H1 (cell line): ENCODE data around the gene RHBDF2. TPM values are rescaled to one million over a fixed set of nuclear protein-coding genes. Genes with fewer than 3 reads are reported as not detected.
"Not testable (repeated sequence)": the region's sequence is repeated elsewhere in the genome, so short reads cannot be mapped to it uniquely, and the experiment has no call there.

Experiments
- CTCF ChIA-PET: fragments of 300-600 bp; sonication (Branson Sonifier 250); formaldehyde crosslinking; loops from one replicate; lab custom pipeline; 2021; ENCODE audit not compliant: partially characterized antibody; lab: Charles Lee
- POLR2A ChIA-PET: fragments of 300-600 bp; sonication (Branson Sonifier 250); formaldehyde crosslinking; loops from one replicate; lab custom pipeline; 2021; ENCODE audit warnings: inconsistent platforms; ENCODE audit not compliant: partially characterized antibody; lab: Charles Lee
- DNase-seq, 2 experiments: peaks; one replicate each; pipeline versions ENCODE4 v3.0.0 to v3.0.0-alpha.2; 2010 to 2022; ENCODE audit warnings: low spot score in 2 of 2, low read depth in 1 of 2, mixed read lengths in 1 of 2
- FAIRE-seq: peaks from 2 replicates; lab custom pipeline; 2011; peaks lifted over from hg19 to GRCh38; lab: Jason Lieb, UNC
- H2AFZ ChIP-seq: 2 replicates; pipeline ENCODE4 v1.8.1; 2012; ENCODE audit warnings: low read length, inconsistent platforms
- H2AK5ac ChIP-seq: 2 replicates; pipeline ENCODE4 v1.6.1; 2013; ENCODE audit warnings: low read depth, low read length
- H2BK120ac ChIP-seq: replicated peaks from 2 replicates; pipeline ENCODE3; 2013; ENCODE audit warnings: low read depth, low read length, inconsistent platforms
- H2BK12ac ChIP-seq: 2 replicates; pipeline ENCODE4 v1.6.1; 2013; ENCODE audit warnings: low read depth, low read length
- H2BK15ac ChIP-seq: 2 replicates; pipeline ENCODE4 v1.6.1; 2013; ENCODE audit warnings: low read length
- H2BK20ac ChIP-seq: 2 replicates; pipeline ENCODE4 v1.6.1; 2013; ENCODE audit warnings: low read length
- H2BK5ac ChIP-seq: 2 replicates; pipeline ENCODE4 v1.6.1; 2013; ENCODE audit warnings: low read depth, low read length
- H3K14ac ChIP-seq: 2 replicates; pipeline ENCODE4 v1.6.1; 2013; ENCODE audit warnings: inconsistent platforms; ENCODE audit not compliant: insufficient read length
- H3K18ac ChIP-seq: 2 replicates; pipeline ENCODE4 v1.6.1; 2013; ENCODE audit warnings: low read length; ENCODE audit errors: extremely low read depth
- H3K23ac ChIP-seq: 2 replicates; pipeline ENCODE4 v1.6.1; 2013; ENCODE audit warnings: inconsistent platforms; ENCODE audit not compliant: insufficient read length
- H3K23me2 ChIP-seq: 2 replicates; pipeline ENCODE4 v1.6.1; 2013; ENCODE audit warnings: low read depth, low read length
- H3K27ac ChIP-seq: 2 replicates; pipeline ENCODE4 v1.6.1; 2011; ENCODE audit warnings: low read depth, low read length, inconsistent platforms
- H3K27me3 ChIP-seq, 4 experiments: replicated peaks in 1 of 4; 1 replicate in 1 of 4; 2 replicates in 3 of 4; pipeline versions ENCODE4 v1.6.1 to v1.8.1; 2011 to 2013; ENCODE audit warnings: low read length in 3 of 4, mild to moderate bottlenecking in 3 of 4, inconsistent platforms in 2 of 4, mixed read lengths in 2 of 4, moderate library complexity in 1 of 4; ENCODE audit not compliant: control insufficient read depth in 3 of 4, insufficient read depth in 3 of 4; ENCODE audit errors: extremely low read depth in 1 of 4
- H3K36me3 ChIP-seq, 4 experiments: 2 replicates each; pipeline versions ENCODE4 v1.6.1 to v1.8.1; 2011 to 2013; ENCODE audit warnings: mild to moderate bottlenecking in 4 of 4, low read length in 3 of 4, moderate library complexity in 2 of 4, control low read depth in 1 of 4, inconsistent platforms in 1 of 4; ENCODE audit not compliant: insufficient read depth in 4 of 4, control insufficient read depth in 2 of 4
- H3K4ac ChIP-seq: replicated peaks from 2 replicates; pipeline ENCODE3; 2013; ENCODE audit warnings: low read length, low read depth, mixed read lengths, inconsistent platforms; ENCODE audit not compliant: insufficient read length
- H3K4me1 ChIP-seq, 4 experiments: replicated peaks in 1 of 4; 1 replicate in 1 of 4; 2 replicates in 3 of 4; pipeline versions ENCODE4 v1.6.1 to v1.8.1; 2011 to 2013; ENCODE audit warnings: low read length in 3 of 4, inconsistent platforms in 2 of 4, mixed read lengths in 1 of 4; ENCODE audit not compliant: insufficient read depth in 4 of 4, control insufficient read depth in 3 of 4
- H3K4me2 ChIP-seq, 2 experiments: 2 replicates each; pipeline versions ENCODE4 v1.6.1 to v1.8.1; 2011 to 2013; ENCODE audit warnings: low read depth in 2 of 2, low read length in 2 of 2, control low read depth in 1 of 2, inconsistent platforms in 1 of 2, mild to moderate bottlenecking in 1 of 2; ENCODE audit not compliant: insufficient read depth in 1 of 2
- H3K4me3 ChIP-seq, 4 experiments: fragments of 200-600, 300-600 bp in 1 of 4; sonication (generic), shearing (Covaris generic), sonication (Bioruptor Twin) in 1 of 4; 2 replicates each; pipeline versions ENCODE4 v1.5.1 to v1.8.1; 2011 to 2016; ENCODE audit warnings: low read length in 4 of 4, low read depth in 3 of 4, control low read depth in 2 of 4, inconsistent platforms in 2 of 4, mild to moderate bottlenecking in 2 of 4, mixed read lengths in 1 of 4, moderate library complexity in 1 of 4; ENCODE audit not compliant: insufficient read depth in 2 of 4; ENCODE audit errors: extremely low read depth in 1 of 4
- H3K56ac ChIP-seq: replicated peaks from 2 replicates; pipeline ENCODE3; 2013; ENCODE audit warnings: low read depth, mild to moderate bottlenecking, mixed read lengths, low read length, inconsistent platforms; ENCODE audit not compliant: insufficient read length
- H3K79me1 ChIP-seq: 2 replicates; pipeline ENCODE4 v1.6.1; 2013; ENCODE audit warnings: low read depth, low read length, control low read depth
- H3K79me2 ChIP-seq, 2 experiments: 2 replicates each; pipeline versions ENCODE4 v1.6.1 to v1.8.1; 2012 to 2013; ENCODE audit warnings: low read length in 2 of 2, mild to moderate bottlenecking in 2 of 2, inconsistent platforms in 1 of 2; ENCODE audit not compliant: insufficient read depth in 2 of 2, control insufficient read depth in 1 of 2
- H3K9ac ChIP-seq, 4 experiments: replicated peaks in 1 of 4; 1 replicate in 1 of 4; 2 replicates in 3 of 4; pipeline versions ENCODE4 v1.6.1 to v1.8.1; 2011 to 2013; ENCODE audit warnings: low read depth in 3 of 4, low read length in 3 of 4, control low read depth in 2 of 4, mild to moderate bottlenecking in 2 of 4, moderate library complexity in 2 of 4, inconsistent platforms in 1 of 4; ENCODE audit errors: extremely low read depth in 1 of 4
- H3K9me3 ChIP-seq, 2 experiments: 2 replicates each; pipeline versions ENCODE4 v1.6.1 to v1.8.1; 2012 to 2013; ENCODE audit warnings: mild to moderate bottlenecking in 2 of 2, moderate library complexity in 2 of 2, control low read depth in 1 of 2, inconsistent platforms in 1 of 2, low read depth in 1 of 2, low read length in 1 of 2, mixed read lengths in 1 of 2; ENCODE audit not compliant: insufficient read depth in 2 of 2
- H4K20me1 ChIP-seq, 2 experiments: replicated peaks in 1 of 2; 2 replicates each; pipeline versions ENCODE3 to v1.8.1; 2011 to 2013; ENCODE audit warnings: inconsistent platforms in 2 of 2, low read length in 2 of 2, mild to moderate bottlenecking in 1 of 2; ENCODE audit not compliant: insufficient read depth in 2 of 2, control insufficient read depth in 1 of 2
- H4K5ac ChIP-seq: 2 replicates; pipeline ENCODE4 v1.6.1; 2013; ENCODE audit warnings: low read length, low read depth, mixed read lengths, inconsistent platforms; ENCODE audit not compliant: insufficient read length
- H4K8ac ChIP-seq: 2 replicates; pipeline ENCODE4 v1.8.0; 2013; ENCODE audit warnings: mild to moderate bottlenecking, moderate library complexity, low read length, inconsistent platforms; ENCODE audit not compliant: insufficient read depth; ENCODE audit errors: extremely low read depth
- H4K91ac ChIP-seq: replicated peaks from 2 replicates; pipeline ENCODE3; 2013; ENCODE audit warnings: low read length, mixed read lengths, inconsistent platforms; ENCODE audit not compliant: insufficient read length
- WGBS, 2 experiments: shearing (Covaris generic) in 1 of 2; methylation state at CpG; one replicate each; pipeline versions ENCODE4 v1.1.6 to v1.1.7; 2013 to 2015; ENCODE audit warnings: low lambda C conversion rate in 2 of 2, mixed read lengths in 2 of 2, inconsistent platforms in 1 of 2, low coverage in 1 of 2, missing lambda C conversion rate in 1 of 2; ENCODE audit not compliant: insufficient replicate concordance in 2 of 2, insufficient coverage in 1 of 2, insufficient read length in 1 of 2; ENCODE audit errors: extremely low coverage in 1 of 2, missing lambda C conversion rate in 1 of 2; 5-methylcytosine and 5-hydroxymethylcytosine counted together
- polyA plus RNA-seq, 7 experiments: library from polyadenylated mRNA; depleted of rRNA in 3 of 7; stranded (reverse) in 5 of 7; unstranded in 2 of 7; fragments of >200 nt in 5 of 7; fragments of 200-250 nt in 2 of 7; gene quantifications; 1 replicate in 5 of 7; 2 replicates in 1 of 7; 4 replicates in 1 of 7; pipeline versions ENCODE4 v1.2.1 to v1.2.3, GENCODE V29; 2011 to 2013; ENCODE audit warnings: missing spikeins in 2 of 7, mixed read lengths in 2 of 7
- total RNA-seq: library from RNA; stranded (reverse); fragmentation: NEBNext Ultra II Directional; extraction: Animal tissue kit (Norgen Biotek cat#: 25700); gene quantifications from 2 replicates; pipeline ENCODE4 v1.2.1, GENCODE V29; 2021

The RHBDF2 gene
- total and polyA plus RNA-seq, 2 of the 8 experiments (the other 6 are each of a cell fraction or from before 2014, with no cell fraction given) = 21.2 to 25.9 TPM

DNA sequence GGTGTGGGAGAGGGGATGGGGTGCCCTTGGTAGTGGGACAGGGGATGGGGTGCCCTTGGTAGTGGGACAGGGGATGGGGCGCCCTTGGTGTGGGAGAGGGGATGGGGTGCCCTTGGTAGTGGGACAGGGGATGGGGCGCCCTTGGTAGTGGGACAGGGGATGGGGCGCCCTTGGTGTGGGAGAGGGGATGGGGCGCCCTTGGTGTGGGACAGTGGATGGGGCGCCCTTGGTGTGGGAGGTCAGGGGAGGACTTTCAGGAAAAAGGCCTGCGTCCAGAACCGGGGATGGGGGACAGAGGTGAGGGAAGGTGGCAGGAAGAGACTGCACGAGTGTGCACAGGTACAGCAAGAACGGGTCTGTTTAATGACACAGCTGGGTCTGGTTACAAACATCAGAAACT, 25.8 kb upstream of the RHBDF2 start:
- not testable (repeated sequence) for H2BK120ac ChIP-seq, H4K20me1 ChIP-seq, H3K27ac ChIP-seq, DNase-seq, H3K4me3 ChIP-seq, H4K5ac ChIP-seq, H3K27me3 ChIP-seq, H3K56ac ChIP-seq, H3K23ac ChIP-seq, H3K36me3 ChIP-seq, FAIRE-seq, H3K79me2 ChIP-seq, H3K9me3 ChIP-seq, H2AFZ ChIP-seq, H2AK5ac ChIP-seq, H3K23me2 ChIP-seq, H3K18ac ChIP-seq, H3K14ac ChIP-seq, H3K4ac ChIP-seq, H3K9ac ChIP-seq, H3K79me1 ChIP-seq
- Histone ChIP-seq H2BK5ac (peak overlapping the region; percentile 35; the same call in 1 of the 2 replicates), H2BK12ac (peak overlapping the region; percentile 50; the same call in 1 of the 2 replicates), H4K8ac (peak overlapping the region; percentile 1; the same call in 1 of the 2 replicates), H3K4me1 (peaks cover 0 to 34% (median 24%) of the 10 kb centered on the region in 4 experiments; a peak in 6 of 7 replicates), H4K91ac (peak overlapping the region; percentile 85), H2BK20ac (0 out of 2 replicates have a peak overlapping the region, but pooled peaks have one; percentile 32), H3K4me2 (peak overlapping the region in 1 of 2 experiments; percentile 1; a peak in 1 of 4 replicates), H2BK15ac (peak overlapping the region; percentile 19; the same call in 1 of the 2 replicates)
- no CpG with 5 or more reads among the region's 9 CpGs for WGBS, 2 experiments
- POLR2A ChIA-PET = interaction anchor here (1.0 to 5.1 kb wide), 5 partner anchors 10 to 39 kb away, joined by 4 to 30 read pairs (median 5); partner anchors contain the start of gene PRCD
- CTCF ChIA-PET = interaction anchor here (1.0 to 4.9 kb wide), 12 partner anchors 9 to 188 kb away, joined by 3 to 41 read pairs (median 6); partner anchors contain the start of gene PRCD

DNA sequence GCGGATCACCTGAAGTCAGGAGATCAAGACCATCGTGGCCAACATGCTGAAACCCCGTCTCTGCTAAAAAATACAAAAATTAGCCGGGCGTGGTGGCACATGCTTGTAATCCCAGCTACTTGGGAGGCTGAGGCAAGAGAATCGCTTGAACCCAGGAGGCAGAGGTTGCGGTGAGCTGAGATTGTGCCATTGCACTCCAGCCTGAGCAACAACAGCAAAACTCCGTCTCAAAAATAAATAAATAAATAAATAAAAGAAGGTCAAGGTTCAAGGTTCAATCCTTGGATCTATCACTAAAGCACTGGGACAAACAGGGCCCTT, 24.2 kb upstream of the RHBDF2 start:
- ChIA-PET CTCF (interaction anchor here (0.9 to 10.8 kb wide), 10 partner anchors 12 to 156 kb away, joined by 3 to 260 read pairs (median 22); partner anchors contain the start of genes CYGB, PRCD and RHBDF2), POLR2A (interaction anchor here (0.7 to 6.3 kb wide), 5 partner anchors 18 to 48 kb away, joined by 3 to 42 read pairs (median 4); no protein-coding TSS in a partner anchor)

More for the DNA sequence above, 24.2 kb upstream of the RHBDF2 start:
- not testable (repeated sequence) for H3K9ac ChIP-seq, DNase-seq, H3K4me3 ChIP-seq, H3K23ac ChIP-seq, H3K27me3 ChIP-seq, H3K23me2 ChIP-seq, H3K27ac ChIP-seq, H3K18ac ChIP-seq, H4K5ac ChIP-seq, H4K8ac ChIP-seq, H2AFZ ChIP-seq, H3K4ac ChIP-seq, H4K91ac ChIP-seq, H4K20me1 ChIP-seq, H3K14ac ChIP-seq, H2BK5ac ChIP-seq, H3K9me3 ChIP-seq, H2BK120ac ChIP-seq, H3K79me2 ChIP-seq, H3K79me1 ChIP-seq, H2AK5ac ChIP-seq, H2BK15ac ChIP-seq, H3K36me3 ChIP-seq, H2BK20ac ChIP-seq, FAIRE-seq, H3K56ac ChIP-seq, H3K4me2 ChIP-seq
- H2BK12ac ChIP-seq = 0 out of 2 replicates have a peak overlapping the region, but pooled peaks have one; percentile 14
- 93% methylated on average over 8 of the region's 8 CpGs; no CpG with 5 or more reads in 1 of the 2 experiments for WGBS, 2 experiments
- H3K4me1 ChIP-seq = peaks cover 0 to 31% (median 23%) of the 10 kb centered on the region in 4 experiments; a peak in 6 of 7 replicates
